HL-60 (cell line): ENCODE data around the gene RRAGD.

Source experiments
- GABPA ChIP-seq: IDR thresholded peaks from 2 replicates; pipeline ENCODE4 v1.6.1; 2012; ENCODE audit warnings: low read depth
- POLR2AphosphoS5 ChIP-seq: IDR thresholded peaks from 2 replicates; pipeline ENCODE4 v1.6.1; 2012; ENCODE audit warnings: low read depth
- SPI1 ChIP-seq: IDR thresholded peaks from 2 replicates; pipeline ENCODE4 v1.6.1; 2012; ENCODE audit warnings: low read depth, mild to moderate bottlenecking, borderline replicate concordance
- TF ChIP-seq, protein P1 (sequence below): IDR thresholded peaks from one replicate; pipeline ENCODE4 v1.5.1; 2011; ENCODE audit warnings: low read length, control low read depth, inconsistent platforms; ENCODE audit not compliant: insufficient read depth
- TF ChIP-seq, protein P2 (sequence below): IDR thresholded peaks from 2 replicates; pipeline ENCODE4 v1.6.1; 2012; ENCODE audit warnings: low read depth; ENCODE audit not compliant: insufficient replicate concordance

DNA sequence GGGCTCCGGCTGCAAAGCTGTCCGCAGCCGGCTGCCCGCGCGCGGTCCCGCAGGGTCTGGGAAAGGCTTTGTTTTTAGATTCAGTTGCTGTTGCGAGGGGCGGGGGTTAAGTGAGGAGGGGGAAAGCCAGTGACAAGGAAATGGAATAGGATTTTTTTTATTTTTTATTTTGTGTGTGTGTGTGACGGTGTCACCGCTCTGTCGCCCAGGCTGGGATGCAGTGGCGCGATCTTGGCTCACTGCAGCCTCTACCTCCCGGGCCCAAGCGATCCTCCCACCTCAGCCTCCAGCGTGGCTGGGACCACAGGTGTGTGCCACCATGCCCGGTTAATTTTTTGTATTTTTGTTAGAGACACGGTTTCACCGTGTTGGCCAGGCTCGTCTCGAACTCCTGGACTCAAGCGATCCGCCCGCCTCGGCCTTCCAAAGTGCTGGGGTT lies 58.9 kb downstream of the RRAGD start:
- TF ChIP-seq, protein P1, sequence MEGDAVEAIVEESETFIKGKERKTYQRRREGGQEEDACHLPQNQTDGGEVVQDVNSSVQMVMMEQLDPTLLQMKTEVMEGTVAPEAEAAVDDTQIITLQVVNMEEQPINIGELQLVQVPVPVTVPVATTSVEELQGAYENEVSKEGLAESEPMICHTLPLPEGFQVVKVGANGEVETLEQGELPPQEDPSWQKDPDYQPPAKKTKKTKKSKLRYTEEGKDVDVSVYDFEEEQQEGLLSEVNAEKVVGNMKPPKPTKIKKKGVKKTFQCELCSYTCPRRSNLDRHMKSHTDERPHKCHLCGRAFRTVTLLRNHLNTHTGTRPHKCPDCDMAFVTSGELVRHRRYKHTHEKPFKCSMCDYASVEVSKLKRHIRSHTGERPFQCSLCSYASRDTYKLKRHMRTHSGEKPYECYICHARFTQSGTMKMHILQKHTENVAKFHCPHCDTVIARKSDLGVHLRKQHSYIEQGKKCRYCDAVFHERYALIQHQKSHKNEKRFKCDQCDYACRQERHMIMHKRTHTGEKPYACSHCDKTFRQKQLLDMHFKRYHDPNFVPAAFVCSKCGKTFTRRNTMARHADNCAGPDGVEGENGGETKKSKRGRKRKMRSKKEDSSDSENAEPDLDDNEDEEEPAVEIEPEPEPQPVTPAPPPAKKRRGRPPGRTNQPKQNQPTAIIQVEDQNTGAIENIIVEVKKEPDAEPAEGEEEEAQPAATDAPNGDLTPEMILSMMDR = no peak
- TF ChIP-seq, protein P2, sequence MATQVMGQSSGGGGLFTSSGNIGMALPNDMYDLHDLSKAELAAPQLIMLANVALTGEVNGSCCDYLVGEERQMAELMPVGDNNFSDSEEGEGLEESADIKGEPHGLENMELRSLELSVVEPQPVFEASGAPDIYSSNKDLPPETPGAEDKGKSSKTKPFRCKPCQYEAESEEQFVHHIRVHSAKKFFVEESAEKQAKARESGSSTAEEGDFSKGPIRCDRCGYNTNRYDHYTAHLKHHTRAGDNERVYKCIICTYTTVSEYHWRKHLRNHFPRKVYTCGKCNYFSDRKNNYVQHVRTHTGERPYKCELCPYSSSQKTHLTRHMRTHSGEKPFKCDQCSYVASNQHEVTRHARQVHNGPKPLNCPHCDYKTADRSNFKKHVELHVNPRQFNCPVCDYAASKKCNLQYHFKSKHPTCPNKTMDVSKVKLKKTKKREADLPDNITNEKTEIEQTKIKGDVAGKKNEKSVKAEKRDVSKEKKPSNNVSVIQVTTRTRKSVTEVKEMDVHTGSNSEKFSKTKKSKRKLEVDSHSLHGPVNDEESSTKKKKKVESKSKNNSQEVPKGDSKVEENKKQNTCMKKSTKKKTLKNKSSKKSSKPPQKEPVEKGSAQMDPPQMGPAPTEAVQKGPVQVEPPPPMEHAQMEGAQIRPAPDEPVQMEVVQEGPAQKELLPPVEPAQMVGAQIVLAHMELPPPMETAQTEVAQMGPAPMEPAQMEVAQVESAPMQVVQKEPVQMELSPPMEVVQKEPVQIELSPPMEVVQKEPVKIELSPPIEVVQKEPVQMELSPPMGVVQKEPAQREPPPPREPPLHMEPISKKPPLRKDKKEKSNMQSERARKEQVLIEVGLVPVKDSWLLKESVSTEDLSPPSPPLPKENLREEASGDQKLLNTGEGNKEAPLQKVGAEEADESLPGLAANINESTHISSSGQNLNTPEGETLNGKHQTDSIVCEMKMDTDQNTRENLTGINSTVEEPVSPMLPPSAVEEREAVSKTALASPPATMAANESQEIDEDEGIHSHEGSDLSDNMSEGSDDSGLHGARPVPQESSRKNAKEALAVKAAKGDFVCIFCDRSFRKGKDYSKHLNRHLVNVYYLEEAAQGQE = no peak
- TF ChIP-seq POLR2AphosphoS5 (no peak; the same call in 1 of the 2 replicates), GABPA (no peak), SPI1 (no peak)
